Measurements from ENCODE around the gene LYVE1.

The LYVE1 gene

GRCh38 chr11:10526974-10527918 is 41.2 kb downstream of the LYVE1 start:
- DNase-seq (ENCODE audit: low read depth, low spot score), result no peak

- DNase-seq (ENCODE audit: low read depth, low spot score), result no peak
These were observed 44.0 kb downstream of the LYVE1 start for GRCh38 chr11:10524471-10524870.

DNA sequence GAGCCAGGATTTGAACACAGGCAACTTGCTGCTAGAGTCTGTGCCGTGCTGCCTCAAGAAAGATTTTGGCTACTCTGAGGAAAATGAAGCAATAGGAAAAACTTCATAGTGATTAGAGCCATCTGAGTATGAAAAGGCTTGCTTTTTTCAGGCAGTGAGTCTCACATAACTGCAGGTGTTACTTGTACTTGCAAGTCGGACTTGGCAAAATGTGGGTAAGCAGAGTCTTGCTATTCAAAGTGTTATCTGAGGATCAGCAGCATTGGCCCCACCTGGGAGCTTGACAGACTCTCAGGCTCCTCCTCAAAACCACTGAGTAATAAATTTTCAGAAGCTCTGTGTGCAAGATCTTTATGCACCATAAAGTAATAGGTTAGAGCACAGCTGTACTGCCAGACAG is 45.5 kb downstream of the LYVE1 start:
- no peak for DNase-seq (ENCODE audit: low read depth, low spot score)

DNA sequence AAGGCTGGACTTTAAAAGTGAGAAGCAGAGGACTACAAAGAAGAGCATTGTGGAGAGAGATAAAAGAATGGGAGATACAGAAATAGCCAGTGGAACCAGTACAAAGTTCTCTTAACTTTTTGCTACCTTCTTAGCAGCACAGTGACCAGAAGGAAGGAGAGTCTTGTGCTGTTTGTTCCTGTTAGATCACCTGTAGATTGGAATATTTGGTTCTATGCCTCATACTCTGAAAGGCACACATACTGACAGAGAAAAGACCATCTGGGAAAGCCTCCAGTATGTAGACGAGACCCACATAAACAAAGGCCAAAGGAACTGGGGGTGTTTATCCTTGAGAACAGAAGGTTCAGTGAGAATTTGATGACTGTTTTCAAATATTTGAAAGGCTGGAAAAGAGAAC is 46.2 kb downstream of the LYVE1 start:
- no peak for DNase-seq (ENCODE audit: low read depth, low spot score)

GRCh38 chr11:10520562-10520961 is 47.9 kb downstream of the LYVE1 start:
- no peak for DNase-seq (ENCODE audit: low read depth, low spot score)

GRCh38 chr11:10519630-10520029 is 48.8 kb downstream of the LYVE1 start:
- DNase-seq (ENCODE audit: low read depth, low spot score), result no peak

DNA sequence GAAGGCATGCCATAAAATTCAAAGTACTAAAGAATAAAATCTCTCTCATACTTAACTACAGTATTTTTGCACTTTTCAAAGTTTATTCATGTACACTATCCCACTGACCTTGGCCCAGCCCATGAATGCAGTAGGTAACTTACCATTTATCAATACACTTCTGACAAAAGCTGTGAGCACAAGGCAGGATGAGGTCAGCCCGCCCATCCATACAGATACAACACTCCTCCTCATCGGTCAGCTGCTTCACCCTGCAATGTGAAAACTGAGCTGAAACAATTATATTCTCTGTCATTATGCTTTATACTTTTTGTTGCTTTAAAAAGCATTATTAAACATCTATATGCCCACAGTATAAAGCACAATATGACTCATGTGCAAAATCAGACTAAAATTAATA is 49.6 kb downstream of the LYVE1 start:
- DNase-seq (ENCODE audit: low read depth, low spot score), result no peak

DNA sequence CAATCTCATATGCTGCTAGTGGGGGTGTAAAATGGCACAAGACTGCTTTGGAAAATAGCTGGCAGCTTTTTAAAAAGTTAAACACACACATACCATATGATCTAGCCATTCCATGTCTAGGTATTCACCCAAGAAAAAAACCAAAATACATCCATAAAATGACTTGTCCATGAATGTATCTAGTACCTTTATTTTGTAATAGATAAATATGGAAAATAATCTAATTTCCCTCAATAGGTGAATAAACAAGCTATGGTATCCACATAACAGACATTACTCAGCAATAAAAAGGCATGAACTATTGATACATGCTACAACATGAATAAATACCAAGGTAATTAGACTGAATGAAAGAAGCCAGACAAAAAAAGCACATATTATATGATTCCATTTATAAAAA is 50.3 kb downstream of the LYVE1 start:
- DNase-seq (ENCODE audit: low read depth, low spot score), result no peak

- DNase-seq (ENCODE audit: low read depth, low spot score), result no peak
These were observed 53.0 kb downstream of the LYVE1 start for GRCh38 chr11:10515418-10515817.

DNA sequence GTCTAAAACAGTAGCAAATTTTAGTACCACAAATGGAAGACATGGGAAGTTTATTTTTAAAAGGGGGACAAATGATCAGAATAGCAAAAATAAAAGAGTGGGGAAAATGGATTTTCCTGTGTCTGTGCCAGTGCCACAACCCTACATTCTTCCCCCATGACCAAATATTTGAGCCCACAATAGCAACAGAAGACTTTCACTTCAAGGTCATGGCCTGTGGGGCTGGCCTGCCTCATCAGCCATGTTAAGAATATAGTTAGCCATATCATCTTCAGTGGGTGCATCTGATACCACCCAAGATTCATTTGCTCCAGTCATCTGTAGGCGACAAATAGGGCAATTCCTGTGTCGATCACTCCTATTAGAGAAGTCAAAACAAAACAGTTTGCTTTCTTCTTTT is 53.8 kb downstream of the LYVE1 start:
- DNase-seq (ENCODE audit: low read depth, low spot score), result no peak

GRCh38 chr11:10514202-10514601 is 54.3 kb downstream of the LYVE1 start:
- DNase-seq (ENCODE audit: low read depth, low spot score), result no peak

- no peak for DNase-seq (ENCODE audit: low read depth, low spot score)
These were observed 57.3 kb downstream of the LYVE1 start for GRCh38 chr11:10511181-10511621.

Data from activated CD4-positive, CD25-positive, alpha-beta regulatory T cell treated with anti-CD3 and anti-CD28 coated beads, Interleukin-2, amount 50 U/mL, for 16 hours (primary cell).